Panc1 (cell line): ENCODE data around the gene NTM. TPM values are rescaled to one million over a fixed set of nuclear protein-coding genes. Genes with fewer than 3 reads are reported as not detected.

ENCODE experiments used
- ATAC-seq: fragments of 200-7000 bp; cut with Tn5 transposase; 2 replicates; pipeline ENCODE4 v1.9.1; 2020; ENCODE audit warnings: mild to moderate bottlenecking, moderate library complexity
- BruUV-seq: library from RNA; stranded (reverse); fragments of 400-500 nt; replicated peaks from 2 replicates; lab custom pipeline; 2021; lab: Mats Ljungman, UMichigan
- CTCF ChIA-PET: fragments of 300-600 bp; sonication (Branson Sonifier 250); formaldehyde crosslinking; loops from one replicate; lab custom pipeline; 2022; ENCODE audit warnings: antibody characterized with exemption; lab: Charles Lee
- POLR2A ChIA-PET: fragments of 300-600 bp; sonication (Branson Sonifier 250); formaldehyde crosslinking; loops from one replicate; lab custom pipeline; 2022; ENCODE audit warnings: antibody characterized with exemption; lab: Charles Lee
- DNase-seq: peaks from one replicate; pipeline ENCODE4 v3.0.0-alpha.2; 2010; ENCODE audit warnings: low read depth, low spot score
- H3K27ac ChIP-seq: 2 replicates; pipeline ENCODE4 v1.5.1; 2011; ENCODE audit warnings: mild to moderate bottlenecking, low read length, inconsistent platforms
- H3K27me3 ChIP-seq: fragments of 200-500 bp; sonication (Bioruptor generic); 2 replicates; pipeline ENCODE4 v1.6.0; 2014; ENCODE audit warnings: low read length, inconsistent platforms; ENCODE audit not compliant: control insufficient read depth, insufficient read depth
- H3K36me3 ChIP-seq: fragments of 200-500 bp; sonication (Bioruptor generic); 2 replicates; pipeline ENCODE4 v1.5.1; 2014; ENCODE audit warnings: inconsistent platforms, mild to moderate bottlenecking, low read length, moderate library complexity; ENCODE audit not compliant: control insufficient read depth, insufficient read depth
- H3K4me1 ChIP-seq: 2 replicates; pipeline ENCODE4 v1.5.1; 2011; ENCODE audit warnings: inconsistent platforms, mild to moderate bottlenecking, low read length, moderate library complexity; ENCODE audit not compliant: control insufficient read depth, insufficient read depth
- H3K4me3 ChIP-seq, 2 experiments: 2 replicates each; pipeline ENCODE4 v1.5.1; 2011 to 2012; ENCODE audit warnings: low read depth in 2 of 2, low read length in 2 of 2, mild to moderate bottlenecking in 2 of 2, inconsistent platforms in 1 of 2, moderate library complexity in 1 of 2
- H3K9me3 ChIP-seq: fragments of 200-500 bp; sonication (Bioruptor generic); 2 replicates; pipeline ENCODE4 v1.5.1; 2014; ENCODE audit warnings: low read depth, mild to moderate bottlenecking, inconsistent platforms, low read length, moderate library complexity; ENCODE audit not compliant: control insufficient read depth, insufficient read depth
- CTCF ChIP-seq: fragments of 450-650 bp; IDR thresholded peaks from 2 replicates; pipeline ENCODE4 v1.5.1; 2017; ENCODE audit warnings: mild to moderate bottlenecking
- POLR2AphosphoS5 ChIP-seq: IDR thresholded peaks from 2 replicates; pipeline ENCODE4 v1.6.1; 2012; ENCODE audit warnings: mild to moderate bottlenecking, low read depth, low read length, moderate library complexity
- SIN3A ChIP-seq: IDR thresholded peaks from 2 replicates; pipeline ENCODE4 v1.6.1; 2012; ENCODE audit warnings: low read depth, mild to moderate bottlenecking, low read length, moderate library complexity, borderline replicate concordance; ENCODE audit not compliant: insufficient read depth
- TCF7L2 ChIP-seq: IDR thresholded peaks from 2 replicates; pipeline ENCODE4 v1.6.1; 2011; ENCODE audit warnings: mild to moderate bottlenecking, low read depth, low read length, inconsistent platforms
- in situ Hi-C: cut with HindIII; loops from 2 replicates; pipeline ENCODE4 v1.10.0; 2016; ENCODE audit warnings: low sequenced_read_pairs, low pct_unique_long_range_greater_than_20kb
- intact Hi-C: fragments of 100-400 bp; cut with micrococcal nuclease; formaldehyde crosslinking; loops from one replicate; pipeline ENCODE4 v1.10.0; 2022; ENCODE audit not compliant: unreplicated experiment
- total RNA-seq: library from RNA; stranded (reverse); gene quantifications from one replicate; pipeline ENCODE4 v1.2.1, GENCODE V29; 2021; ENCODE audit not compliant: unreplicated experiment
- TF ChIP-seq, protein P1 (sequence below), 2 experiments: IDR thresholded peaks; 2 replicates each; pipeline ENCODE4 v1.6.1; 2011 to 2012; ENCODE audit warnings: low read depth in 2 of 2, control low read depth in 1 of 2, low read length in 1 of 2, mild to moderate bottlenecking in 1 of 2, moderate library complexity in 1 of 2; ENCODE audit not compliant: insufficient read depth in 1 of 2

The NTM gene
- total RNA-seq, 1 experiment from 2014 or later: 0.10 TPM

GRCh38 chr11:132060567-132060966, 690.2 kb downstream of the NTM start:
- in situ Hi-C loops (no loop called here), intact Hi-C loops (no loop called here)
- ChIA-PET CTCF (no interaction called here), POLR2A (no interaction called here)
- Histone ChIP-seq H3K27ac (no peak overlapping the region), H3K4me1 (no peaks in the 10 kb centered on the region), H3K36me3 (no peaks in the 10 kb centered on the region), H3K27me3 (no peaks in the 10 kb centered on the region), H3K4me3 (no peak overlapping the region), H3K9me3 (no peaks in the 10 kb centered on the region)
- BruUV-seq: no TSS peak
- DNase-seq: no peak
- TF ChIP-seq POLR2AphosphoS5 (no peak), CTCF (no peak), SIN3A (no peak), TCF7L2 (no peak)
- TF ChIP-seq, protein P1, sequence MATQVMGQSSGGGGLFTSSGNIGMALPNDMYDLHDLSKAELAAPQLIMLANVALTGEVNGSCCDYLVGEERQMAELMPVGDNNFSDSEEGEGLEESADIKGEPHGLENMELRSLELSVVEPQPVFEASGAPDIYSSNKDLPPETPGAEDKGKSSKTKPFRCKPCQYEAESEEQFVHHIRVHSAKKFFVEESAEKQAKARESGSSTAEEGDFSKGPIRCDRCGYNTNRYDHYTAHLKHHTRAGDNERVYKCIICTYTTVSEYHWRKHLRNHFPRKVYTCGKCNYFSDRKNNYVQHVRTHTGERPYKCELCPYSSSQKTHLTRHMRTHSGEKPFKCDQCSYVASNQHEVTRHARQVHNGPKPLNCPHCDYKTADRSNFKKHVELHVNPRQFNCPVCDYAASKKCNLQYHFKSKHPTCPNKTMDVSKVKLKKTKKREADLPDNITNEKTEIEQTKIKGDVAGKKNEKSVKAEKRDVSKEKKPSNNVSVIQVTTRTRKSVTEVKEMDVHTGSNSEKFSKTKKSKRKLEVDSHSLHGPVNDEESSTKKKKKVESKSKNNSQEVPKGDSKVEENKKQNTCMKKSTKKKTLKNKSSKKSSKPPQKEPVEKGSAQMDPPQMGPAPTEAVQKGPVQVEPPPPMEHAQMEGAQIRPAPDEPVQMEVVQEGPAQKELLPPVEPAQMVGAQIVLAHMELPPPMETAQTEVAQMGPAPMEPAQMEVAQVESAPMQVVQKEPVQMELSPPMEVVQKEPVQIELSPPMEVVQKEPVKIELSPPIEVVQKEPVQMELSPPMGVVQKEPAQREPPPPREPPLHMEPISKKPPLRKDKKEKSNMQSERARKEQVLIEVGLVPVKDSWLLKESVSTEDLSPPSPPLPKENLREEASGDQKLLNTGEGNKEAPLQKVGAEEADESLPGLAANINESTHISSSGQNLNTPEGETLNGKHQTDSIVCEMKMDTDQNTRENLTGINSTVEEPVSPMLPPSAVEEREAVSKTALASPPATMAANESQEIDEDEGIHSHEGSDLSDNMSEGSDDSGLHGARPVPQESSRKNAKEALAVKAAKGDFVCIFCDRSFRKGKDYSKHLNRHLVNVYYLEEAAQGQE (IDR thresholded peaks at IDR 0.05; ENCODE audit: insufficient read depth in 1 of 2, low read depth in 2 of 2, low read length in 1 of 2): no peak
- ATAC-seq: no peak

DNA sequence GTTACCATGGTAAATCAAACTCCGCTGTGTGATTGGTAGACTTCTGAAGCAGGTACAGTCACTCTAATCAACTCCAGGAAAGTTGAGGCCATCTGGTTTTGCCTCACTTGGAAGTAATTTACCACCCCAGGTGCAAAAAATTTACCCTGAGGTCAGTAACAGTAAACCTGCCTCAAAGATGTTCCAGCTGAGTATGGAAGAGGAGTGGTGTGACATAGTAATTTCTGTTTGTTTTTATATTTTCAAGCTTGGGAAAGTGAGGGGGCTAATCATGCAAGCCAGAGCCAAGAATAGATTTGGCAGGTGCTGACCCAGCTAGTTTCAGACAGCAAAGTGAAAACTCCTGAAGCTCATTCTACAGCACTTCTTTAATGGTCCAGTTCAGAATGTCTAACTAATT, 691.6 kb downstream of the NTM start:
- Histone ChIP-seq H3K4me3 (no peak overlapping the region), H3K4me1 (no peaks in the 10 kb centered on the region), H3K36me3 (no peaks in the 10 kb centered on the region), H3K9me3 (no peaks in the 10 kb centered on the region), H3K27ac (no peak overlapping the region), H3K27me3 (no peaks in the 10 kb centered on the region)
- POLR2A ChIA-PET: interaction anchor here (0.7 kb wide), 1 partner anchor 367 kb away, joined by 5 read pairs; no protein-coding TSS in a partner anchor
- TF ChIP-seq TCF7L2 (no peak), CTCF (no peak), POLR2AphosphoS5 (no peak), SIN3A (no peak)
- TF ChIP-seq, protein P1 (IDR thresholded peaks at IDR 0.05; ENCODE audit: insufficient read depth in 1 of 2, low read depth in 2 of 2, low read length in 1 of 2): no peak
- in situ Hi-C loops (no loop called here), intact Hi-C loops (no loop called here)
- no TSS peak for BruUV-seq
- no peak for ATAC-seq
- CTCF ChIA-PET: no interaction called here
- DNase-seq: no peak
